GM06990 (cell line): ENCODE measurements around the gene CEP152.
A peak's percentile ranks its signal among the peaks of the same experiment; 100 is the strongest.

Experiments
- DNase-seq: peaks from one replicate; pipeline ENCODE4 v3.0.0-alpha.2; 2011; ENCODE audit not compliant: insufficient read length; ENCODE audit errors: extremely low read depth
- H3K27me3 ChIP-seq: replicated peaks from 2 replicates; pipeline ENCODE4 v1.6.0; 2011; ENCODE audit warnings: low read length; ENCODE audit not compliant: control insufficient read depth, insufficient read depth
- H3K36me3 ChIP-seq: 2 replicates; pipeline ENCODE4 v1.5.1; 2011; ENCODE audit warnings: low read length; ENCODE audit not compliant: control insufficient read depth, insufficient read depth
- H3K4me3 ChIP-seq: replicated peaks from 2 replicates; pipeline ENCODE4 v1.5.1; 2011; ENCODE audit warnings: low read depth, mild to moderate bottlenecking, control low read depth, low read length
- TF ChIP-seq, protein P1 (sequence below): IDR thresholded peaks from 2 replicates; pipeline ENCODE4 v1.5.1; 2011; ENCODE audit warnings: low read length, control low read depth, mild to moderate bottlenecking, inconsistent platforms; ENCODE audit not compliant: insufficient read depth, poor library complexity, severe bottlenecking

CEP152 gene

DNA sequence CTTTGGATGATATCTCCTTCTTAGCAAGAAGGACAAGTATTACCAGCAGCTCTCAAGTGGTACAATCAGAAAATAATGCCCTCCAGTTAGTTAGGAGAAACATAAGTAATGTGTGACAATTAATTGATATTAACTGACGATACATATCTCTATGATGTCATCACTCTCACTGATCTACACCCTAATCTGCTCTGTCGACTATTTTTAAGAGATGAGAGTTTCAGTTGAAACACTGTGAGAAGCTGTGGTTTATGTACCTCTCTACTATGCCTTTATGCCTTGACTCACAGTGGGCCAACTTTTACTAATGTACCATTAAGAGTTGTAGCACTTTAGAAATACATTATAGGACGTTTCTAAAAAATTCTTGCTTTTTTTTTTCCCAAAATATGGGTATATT is 8.6 kb downstream of the CEP152 start:
- H3K36me3 ChIP-seq: no peaks in the 10 kb centered on the region
- DNase-seq: no peak
- TF ChIP-seq, protein P1, sequence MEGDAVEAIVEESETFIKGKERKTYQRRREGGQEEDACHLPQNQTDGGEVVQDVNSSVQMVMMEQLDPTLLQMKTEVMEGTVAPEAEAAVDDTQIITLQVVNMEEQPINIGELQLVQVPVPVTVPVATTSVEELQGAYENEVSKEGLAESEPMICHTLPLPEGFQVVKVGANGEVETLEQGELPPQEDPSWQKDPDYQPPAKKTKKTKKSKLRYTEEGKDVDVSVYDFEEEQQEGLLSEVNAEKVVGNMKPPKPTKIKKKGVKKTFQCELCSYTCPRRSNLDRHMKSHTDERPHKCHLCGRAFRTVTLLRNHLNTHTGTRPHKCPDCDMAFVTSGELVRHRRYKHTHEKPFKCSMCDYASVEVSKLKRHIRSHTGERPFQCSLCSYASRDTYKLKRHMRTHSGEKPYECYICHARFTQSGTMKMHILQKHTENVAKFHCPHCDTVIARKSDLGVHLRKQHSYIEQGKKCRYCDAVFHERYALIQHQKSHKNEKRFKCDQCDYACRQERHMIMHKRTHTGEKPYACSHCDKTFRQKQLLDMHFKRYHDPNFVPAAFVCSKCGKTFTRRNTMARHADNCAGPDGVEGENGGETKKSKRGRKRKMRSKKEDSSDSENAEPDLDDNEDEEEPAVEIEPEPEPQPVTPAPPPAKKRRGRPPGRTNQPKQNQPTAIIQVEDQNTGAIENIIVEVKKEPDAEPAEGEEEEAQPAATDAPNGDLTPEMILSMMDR: no peak

DNA sequence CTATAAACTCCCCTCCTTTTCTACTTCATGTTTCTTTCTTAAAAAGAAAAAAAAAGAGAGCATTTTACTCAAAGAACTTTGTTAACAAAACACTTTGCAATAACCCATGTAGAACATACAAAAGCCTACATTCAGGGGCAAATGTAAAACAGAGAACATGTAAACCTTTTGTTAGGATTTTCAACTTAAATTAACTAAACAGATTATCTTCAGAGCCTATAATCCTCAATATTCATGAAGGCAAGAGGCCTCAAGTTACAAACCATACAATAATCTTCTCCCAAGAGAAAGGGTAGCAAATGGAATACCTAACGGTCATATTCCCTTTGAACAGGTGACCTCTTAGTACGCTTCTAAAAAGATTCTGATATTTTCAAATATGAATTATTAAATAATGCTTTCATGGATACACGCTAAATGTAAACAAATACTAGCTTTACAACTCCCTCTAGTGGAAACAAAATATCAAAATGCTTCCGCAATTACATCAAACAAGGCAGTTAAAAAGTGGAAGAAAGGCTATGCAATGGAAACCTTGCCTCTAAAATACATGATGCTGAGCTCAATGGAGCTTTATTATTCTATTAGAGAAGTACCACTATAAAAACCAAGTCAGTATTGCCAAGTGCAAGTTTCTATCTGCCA is 9.9 kb downstream of the CEP152 start:
- Histone ChIP-seq H3K36me3 (no peaks in the 10 kb centered on the region), H3K27me3 (no peaks in the 10 kb centered on the region), H3K4me3 (no peak overlapping the region)
- TF ChIP-seq, protein P1: peak; percentile 39
- DNase-seq: no peak

More for the DNA sequence above, 8.6 kb downstream of the CEP152 start:
- no peak overlapping the region for H3K4me3 ChIP-seq
- no peaks in the 10 kb centered on the region for H3K27me3 ChIP-seq

DNA sequence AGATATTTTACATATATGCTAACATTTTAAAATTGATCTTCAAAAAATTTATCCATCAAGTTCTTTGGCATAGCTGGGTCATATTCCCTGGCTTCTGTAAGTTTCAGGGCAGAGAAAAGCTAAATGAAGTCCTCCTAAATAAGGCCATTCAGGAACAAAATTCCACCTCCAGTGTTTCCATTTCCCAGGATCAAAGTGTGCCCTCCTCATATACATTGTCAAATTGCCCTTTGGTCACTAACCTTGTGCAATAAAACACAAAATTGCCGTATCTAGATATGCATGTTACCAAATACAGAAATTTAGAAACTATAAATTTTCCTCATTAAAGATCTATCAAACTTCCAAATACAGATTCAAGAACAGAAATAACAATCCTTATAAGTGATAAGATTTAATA is 10.6 kb downstream of the CEP152 start:
- DNase-seq: no peak
- TF ChIP-seq, protein P1: no peak
- Histone ChIP-seq H3K36me3 (no peaks in the 10 kb centered on the region), H3K27me3 (no peaks in the 10 kb centered on the region), H3K4me3 (no peak overlapping the region)

DNA sequence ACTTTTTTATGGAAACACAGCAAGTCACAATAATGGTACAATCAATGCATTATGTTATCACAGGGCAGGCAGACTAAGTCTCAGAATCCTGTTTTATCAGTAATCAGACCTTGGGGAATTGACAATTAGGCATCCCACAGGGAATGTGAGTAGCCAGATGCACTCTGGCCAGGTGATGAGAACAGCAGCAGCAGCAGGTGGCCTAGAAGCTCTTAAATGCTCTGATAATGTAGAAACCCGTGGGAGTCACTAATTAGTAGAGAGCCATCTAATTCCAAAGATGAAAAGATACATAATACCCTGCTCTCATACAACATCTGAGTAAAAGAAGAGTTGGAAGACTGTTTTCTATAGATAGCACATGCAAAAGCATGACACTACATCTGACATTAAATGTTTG is 12.6 kb downstream of the CEP152 start:
- Histone ChIP-seq H3K27me3 (no peaks in the 10 kb centered on the region), H3K36me3 (no peaks in the 10 kb centered on the region), H3K4me3 (no peak overlapping the region)
- TF ChIP-seq, protein P1: no peak
- DNase-seq: no peak

GRCh38 chr15:48796930-48797329 is 13.9 kb downstream of the CEP152 start:
- no peaks in the 10 kb centered on the region for H3K27me3 ChIP-seq
- DNase-seq: peak; percentile 14
- no peak overlapping the region for H3K4me3 ChIP-seq
- TF ChIP-seq, protein P1: no peak
- H3K36me3 ChIP-seq: no peaks in the 10 kb centered on the region; the same call in 1 of the 2 replicates

- Histone ChIP-seq H3K4me3 (no peak overlapping the region), H3K36me3 (no peaks in the 10 kb centered on the region; the same call in 1 of the 2 replicates), H3K27me3 (no peaks in the 10 kb centered on the region)
- DNase-seq: no peak
- TF ChIP-seq, protein P1: no peak
Measured at GRCh38 chr15:48796521-48796920, 14.3 kb downstream of the CEP152 start.
